Mucosa of descending colon (tissue), 3 donors: Measurements from ENCODE around the gene GRIA4. TPM values are rescaled to one million over a fixed set of nuclear protein-coding genes. Genes with fewer than 3 reads are reported as not detected.

Experiments
- ATAC-seq: fragments of 200-7000 bp; cut with Tn5 transposase; one replicate; pipeline ENCODE4 v1.9.1; 2020; ENCODE audit warnings: mild to moderate bottlenecking, moderate library complexity
- DNase-seq, 3 donors: peaks; one replicate each; pipeline ENCODE4 v3.0.0-alpha.2; 2020
- H3K36me3 ChIP-seq: fragments of 200-600 bp; one replicate; pipeline ENCODE4 v1.8.0; 2021; ENCODE audit warnings: low read depth, mild to moderate bottlenecking
- H3K4me1 ChIP-seq: fragments of 200-600 bp; one replicate; pipeline ENCODE4 v1.8.0; 2021; ENCODE audit warnings: low read depth, mild to moderate bottlenecking
- H3K4me3 ChIP-seq: fragments of 200-600 bp; one replicate; pipeline ENCODE4 v1.8.0; 2021; ENCODE audit warnings: mild to moderate bottlenecking
- H3K9me3 ChIP-seq: fragments of 200-600 bp; one replicate; pipeline ENCODE4 v1.8.0; 2021; ENCODE audit warnings: mild to moderate bottlenecking
- CTCF ChIP-seq: fragments of 200-600 bp; IDR thresholded peaks from one replicate; pipeline ENCODE4 v1.8.0; 2022; ENCODE audit warnings: antibody characterized with exemption, mild to moderate bottlenecking
- intact Hi-C, 2 donors: fragments of 100-400 bp; cut with DNase I in 1 of 2; cut with micrococcal nuclease in 1 of 2; formaldehyde crosslinking; loops; one replicate each; pipeline versions ENCODE4 v1.11.0 to v1.11.1; 2022; cut with DNase I, micrococcal nuclease
- total RNA-seq, 3 donors: library from RNA; stranded (reverse); fragmentation: NEBNext Ultra II Directional in 2 of 3; extraction: Animal tissue kit (Norgen Biotek cat#: 25700) in 2 of 3; gene quantifications; one replicate each; pipeline versions ENCODE4 v1.2.1 to v1.2.4, GENCODE V29; 2021 to 2023
- donor health status: DM: no; HTN: no; CAD: no; lungs with moderate emphysema.
- donor health status: DM: no; HTN: no; CAD: no.
- donor health status: DM: no; HTN: yes; CAD: no.

Gene GRIA4
- total RNA-seq, 3 donors from 2014 or later: 1.6 to 2.3 (median 1.6) TPM

GRCh38 chr11:105665281-105665680 lies 55.4 kb downstream of the GRIA4 start:
- no peak for ATAC-seq

GRCh38 chr11:105667441-105667840 lies 57.6 kb downstream of the GRIA4 start:
- ATAC-seq (no peak), DNase-seq (no peak)
- H3K9me3 ChIP-seq: no peaks in the 10 kb centered on the region
- no peak for TF ChIP-seq CTCF
- no peaks in the 10 kb centered on the region for H3K4me1 ChIP-seq
- H3K4me3 ChIP-seq: no peak overlapping the region
- H3K36me3 ChIP-seq: no peaks in the 10 kb centered on the region
- intact Hi-C loops: no loop called here

More at GRCh38 chr11:105665281-105665680, 55.4 kb downstream of the GRIA4 start:
- H3K36me3 ChIP-seq: no peaks in the 10 kb centered on the region
- no peaks in the 10 kb centered on the region for H3K9me3 ChIP-seq
- no peak for DNase-seq
- no peaks in the 10 kb centered on the region for H3K4me1 ChIP-seq
- TF ChIP-seq CTCF: no peak
- intact Hi-C loops: no loop called here
- H3K4me3 ChIP-seq: no peak overlapping the region

- intact Hi-C loops: no loop called here
- H3K4me1 ChIP-seq: no peaks in the 10 kb centered on the region
- no peak for ATAC-seq
- TF ChIP-seq CTCF: no peak
- no peaks in the 10 kb centered on the region for H3K36me3 ChIP-seq
- no peak overlapping the region for H3K4me3 ChIP-seq
- no peak for DNase-seq
- no peaks in the 10 kb centered on the region for H3K9me3 ChIP-seq
These were observed 60.9 kb downstream of the GRIA4 start for GRCh38 chr11:105670811-105671210.

- Histone ChIP-seq H3K36me3 (no peaks in the 10 kb centered on the region), H3K4me3 (no peak overlapping the region), H3K4me1 (no peaks in the 10 kb centered on the region), H3K9me3 (no peaks in the 10 kb centered on the region)
- intact Hi-C loops: no loop called here
- TF ChIP-seq CTCF: no peak
- DNase-seq: peak in 1 of 3 donors; percentile 68
- no peak for ATAC-seq
These were observed 63.2 kb downstream of the GRIA4 start for GRCh38 chr11:105673089-105673488.

- TF ChIP-seq CTCF: no peak
- DNase-seq (no peak), ATAC-seq (no peak)
- H3K36me3 ChIP-seq: no peaks in the 10 kb centered on the region
- H3K9me3 ChIP-seq: no peaks in the 10 kb centered on the region
- no peaks in the 10 kb centered on the region for H3K4me1 ChIP-seq
- intact Hi-C loops: no loop called here
- H3K4me3 ChIP-seq: no peak overlapping the region
These were observed 79.8 kb downstream of the GRIA4 start for GRCh38 chr11:105689631-105690030.

- Histone ChIP-seq H3K4me1 (no peaks in the 10 kb centered on the region), H3K4me3 (no peak overlapping the region), H3K36me3 (no peaks in the 10 kb centered on the region), H3K9me3 (no peaks in the 10 kb centered on the region)
- TF ChIP-seq CTCF: no peak
- ATAC-seq: no peak
- intact Hi-C loops: no loop called here
- DNase-seq: no peak
These were observed 80.6 kb downstream of the GRIA4 start for GRCh38 chr11:105690467-105690866.
